HepG2 (cell line): ENCODE results near the gene HCFC1R1. TPM values are rescaled to one million over a fixed set of nuclear protein-coding genes. Genes with fewer than 3 reads are reported as not detected.
A peak's percentile ranks its signal among the peaks of the same experiment; 100 is the strongest.

ENCODE experiments used
- FOSL2 ChIP-seq: sonication (generic); formaldehyde crosslinking; IDR thresholded peaks from 2 replicates; pipeline ENCODE4 v1.4.0; 2020; ENCODE audit warnings: missing genetic modification reagents
- GPN1 ChIP-seq: sonication (generic); formaldehyde crosslinking; IDR thresholded peaks from 2 replicates; pipeline ENCODE4 v1.5.1; 2020; ENCODE audit warnings: missing genetic modification reagents, borderline replicate concordance
- HNF1B ChIP-seq: sonication (generic); formaldehyde crosslinking; IDR thresholded peaks from 2 replicates; pipeline ENCODE4 v1.5.1; 2020; ENCODE audit warnings: mild to moderate bottlenecking, moderate library complexity, missing genetic modification reagents
- HNRNPL ChIP-seq: fragments of 200-400 bp; formaldehyde crosslinking; IDR thresholded peaks from 2 replicates; pipeline ENCODE4 v1.6.1; 2017; ENCODE audit warnings: mild to moderate bottlenecking, low read depth, low read length
- JUNB ChIP-seq: sonication (generic); formaldehyde crosslinking; IDR thresholded peaks from 2 replicates; pipeline ENCODE4 v1.8.0; 2022; ENCODE audit warnings: missing genetic modification reagents, mild to moderate bottlenecking, borderline replicate concordance
- MATR3 ChIP-seq: sonication (generic); formaldehyde crosslinking; IDR thresholded peaks from 2 replicates; pipeline ENCODE4 v1.4.0; 2020; ENCODE audit warnings: missing genetic modification reagents
- MEIS1 ChIP-seq: sonication (generic); formaldehyde crosslinking; IDR thresholded peaks from 2 replicates; pipeline ENCODE4 v1.9.0; 2021; ENCODE audit warnings: mild to moderate bottlenecking, missing genetic modification reagents, moderate library complexity, borderline replicate concordance
- MEIS2 ChIP-seq: sonication (generic); formaldehyde crosslinking; IDR thresholded peaks from 2 replicates; pipeline ENCODE4 v1.9.0; 2021; ENCODE audit warnings: mild to moderate bottlenecking, missing genetic modification reagents
- NCOR1 ChIP-seq: fragments of 200-600 bp; sonication (generic); IDR thresholded peaks from 2 replicates; pipeline ENCODE4 v1.7.0; 2017; ENCODE audit warnings: antibody characterized with exemption, low read length, borderline replicate concordance
- NFE2L2 ChIP-seq: fragments of 150-350 bp; IDR thresholded peaks from 2 replicates; pipeline ENCODE4 v1.6.1; 2014; ENCODE audit warnings: low read length
- PAX8 ChIP-seq: sonication (generic); formaldehyde crosslinking; IDR thresholded peaks from 2 replicates; pipeline ENCODE4 v1.8.0; 2022; ENCODE audit warnings: mild to moderate bottlenecking, missing genetic modification reagents, borderline replicate concordance
- POGK ChIP-seq: sonication (generic); formaldehyde crosslinking; conservative IDR thresholded peaks from 2 replicates; pipeline ENCODE4 v1.8.0; 2022; ENCODE audit warnings: mild to moderate bottlenecking, moderate library complexity, missing genetic modification reagents
- RAD51 ChIP-seq: fragments of 450-650 bp; IDR thresholded peaks from 2 replicates; pipeline ENCODE4 v1.6.1; 2016; ENCODE audit warnings: borderline replicate concordance
- RELA ChIP-seq: sonication (generic); formaldehyde crosslinking; IDR thresholded peaks from 2 replicates; pipeline ENCODE4 v1.4.0; 2020; ENCODE audit warnings: missing genetic modification reagents
- REST ChIP-seq, 2 experiments: IDR thresholded peaks; 2 replicates each; pipeline ENCODE4 v1.6.1; 2011 to 2012; ENCODE audit warnings: low read length in 2 of 2, borderline replicate concordance in 1 of 2, low read depth in 1 of 2, mild to moderate bottlenecking in 1 of 2, moderate library complexity in 1 of 2
- SCMH1 ChIP-seq: sonication (generic); formaldehyde crosslinking; IDR thresholded peaks from 2 replicates; pipeline ENCODE4 v1.9.0; 2021; ENCODE audit warnings: missing genetic modification reagents, mild to moderate bottlenecking, borderline replicate concordance
- SMYD3 ChIP-seq: sonication (generic); formaldehyde crosslinking; IDR thresholded peaks from 2 replicates; pipeline ENCODE4 v1.8.1; 2023; ENCODE audit warnings: mild to moderate bottlenecking, missing genetic modification reagents
- TCF12 ChIP-seq, 2 experiments: fragments of 450-650 bp in 1 of 2; sonication (generic) in 1 of 2; formaldehyde crosslinking in 1 of 2; IDR thresholded peaks; 2 replicates each; pipeline versions ENCODE4 v1.6.1 to v1.8.0; 2017 to 2022; ENCODE audit warnings: antibody characterized with exemption in 1 of 2, mild to moderate bottlenecking in 1 of 2, missing genetic modification reagents in 1 of 2, moderate library complexity in 1 of 2
- TEAD2 ChIP-seq: sonication (generic); formaldehyde crosslinking; IDR thresholded peaks from 2 replicates; pipeline ENCODE4 v1.9.0; 2021; ENCODE audit warnings: missing genetic modification reagents
- ZFP36 ChIP-seq: fragments of 150-350 bp; IDR thresholded peaks from 2 replicates; pipeline ENCODE4 v1.6.1; 2018; ENCODE audit warnings: borderline replicate concordance, low read length, low read depth; ENCODE audit not compliant: partially characterized antibody
- ZNF329 ChIP-seq: sonication (generic); formaldehyde crosslinking; IDR thresholded peaks from 2 replicates; pipeline ENCODE4 v1.9.0; 2021; ENCODE audit warnings: low read depth, mild to moderate bottlenecking, missing genetic modification reagents
- ZNF670 ChIP-seq: sonication (generic); formaldehyde crosslinking; IDR thresholded peaks from 2 replicates; pipeline ENCODE4 v1.8.0; 2022; ENCODE audit warnings: mild to moderate bottlenecking, missing genetic modification reagents, borderline replicate concordance
- ZNF747 ChIP-seq: sonication (generic); formaldehyde crosslinking; IDR thresholded peaks from 2 replicates; pipeline ENCODE4 v1.8.1; 2023; ENCODE audit warnings: missing genetic modification reagents, mild to moderate bottlenecking, borderline replicate concordance
- polyA plus RNA-seq, 8 experiments: library from polyadenylated mRNA; depleted of rRNA in 3 of 8; stranded (reverse) in 7 of 8; unstranded in 1 of 8; fragments of >200 nt; fragmentation: Illumina TruSeq in 4 of 8; extraction: Trizol in 4 of 8; gene quantifications; 2 replicates each; pipeline versions ENCODE4 v1.2.1 to v1.2.3, GENCODE V29; 2011 to 2016; ENCODE audit warnings: low read depth in 4 of 8, missing spikeins in 1 of 8, mixed read lengths in 1 of 8; ENCODE audit not compliant: insufficient read depth in 1 of 8
- total RNA-seq, 5 experiments: library from RNA; depleted of rRNA; stranded (reverse); fragments of >200 nt; fragmentation: Illumina TruSeq; extraction: Trizol; gene quantifications; 2 replicates each; pipeline ENCODE4 v1.2.3, GENCODE V29; 2016; ENCODE audit warnings: low read depth in 1 of 5

The HCFC1R1 gene
- total and polyA plus RNA-seq, 2 of the 13 experiments (the other 11 are each of a cell fraction or from before 2014, with no cell fraction given), result 13.8 to 16.1 TPM

- TF ChIP-seq JUNB (no peak), NCOR1 (no peak), ZFP36 (no peak), TCF12 (IDR thresholded peaks at IDR 0.05) (no peak), TCF12 (CRISPR knock-in tag; IDR thresholded peaks at IDR 0.05) (no peak), PAX8 (CRISPR knock-in tag) (no peak), ZNF329 (CRISPR knock-in tag) (no peak), FOSL2 (CRISPR knock-in tag) (peak; percentile 51; the same call in 1 of the 2 replicates), MEIS2 (0 out of 2 replicates have a peak, but pooled peaks have one; percentile 49), ZNF747 (no peak; the same call in 1 of the 2 replicates), RAD51 (no peak), HNRNPL (no peak), MEIS1 (CRISPR knock-in tag) (no peak), ZNF670 (CRISPR knock-in tag) (no peak), HNF1B (CRISPR knock-in tag) (peak; percentile 37; the same call in 1 of the 2 replicates), POGK (no peak), SCMH1 (CRISPR knock-in tag) (no peak), TEAD2 (no peak), MATR3 (CRISPR knock-in tag) (no peak), NFE2L2 (no peak), SMYD3 (CRISPR knock-in tag) (no peak), GPN1 (CRISPR knock-in tag) (no peak), RELA (0 out of 2 replicates have a peak, but pooled peaks have one; percentile 53), REST (IDR thresholded peaks at IDR 0.05; ENCODE audit: borderline replicate concordance in 1 of 2, low read depth in 1 of 2, low read length in 2 of 2) (no peak)
These were observed 4.4 kb upstream of the HCFC1R1 start (continued) for GRCh38 chr16:3027983-3028715.
